ENCODE measurements around the gene ZBTB47.

ZBTB47 gene

GRCh38 chr3:42659451-42660130, 6.1 kb downstream of the ZBTB47 start:
- TF ChIP-seq CTCF (IDR thresholded peaks at IDR 0.05; ENCODE audit: low read depth, low read length), result no peak
- DNase-seq (ENCODE audit: low read depth, low spot score), result no peak
- H3K4me3 ChIP-seq (ENCODE audit: low read depth, low read length), result no peak overlapping the region
- in situ Hi-C loops (cut with HindIII; ENCODE audit: low sequenced_read_pairs), result no loop called here

GRCh38 chr3:42660131-42660715, 6.7 kb downstream of the ZBTB47 start:
- in situ Hi-C loops (cut with HindIII; ENCODE audit: low sequenced_read_pairs), result no loop called here
- H3K4me3 ChIP-seq (ENCODE audit: low read depth, low read length), result no peak overlapping the region
- TF ChIP-seq CTCF (IDR thresholded peaks at IDR 0.05; ENCODE audit: low read depth, low read length), result no peak
- no peak for DNase-seq (ENCODE audit: low read depth, low spot score)

- in situ Hi-C loops (cut with HindIII; ENCODE audit: low sequenced_read_pairs), result no loop called here
Measured at GRCh38 chr3:42660898-42661297, 7.4 kb downstream of the ZBTB47 start.

GRCh38 chr3:42661593-42662022, 8.1 kb downstream of the ZBTB47 start:
- no peak overlapping the region for H3K4me3 ChIP-seq (ENCODE audit: low read depth, low read length)
- no peak for DNase-seq (ENCODE audit: low read depth, low spot score)
- in situ Hi-C loops (cut with HindIII; ENCODE audit: low sequenced_read_pairs), result no loop called here
- no peak for TF ChIP-seq CTCF (IDR thresholded peaks at IDR 0.05; ENCODE audit: low read depth, low read length)

More at GRCh38 chr3:42660898-42661297, 7.4 kb downstream of the ZBTB47 start:
- no peak overlapping the region for H3K4me3 ChIP-seq (ENCODE audit: low read depth, low read length)
- DNase-seq (ENCODE audit: low read depth, low spot score), result no peak
- no peak for TF ChIP-seq CTCF (IDR thresholded peaks at IDR 0.05; ENCODE audit: low read depth, low read length)

GRCh38 chr3:42662037-42662812, 8.7 kb downstream of the ZBTB47 start:
- DNase-seq (ENCODE audit: low read depth, low spot score), result no peak
- no peak for TF ChIP-seq CTCF (IDR thresholded peaks at IDR 0.05; ENCODE audit: low read depth, low read length)
- in situ Hi-C loops (cut with HindIII; ENCODE audit: low sequenced_read_pairs), result no loop called here
- H3K4me3 ChIP-seq (ENCODE audit: low read depth, low read length), result no peak overlapping the region

- no peak for DNase-seq (ENCODE audit: low read depth, low spot score)
- TF ChIP-seq CTCF (IDR thresholded peaks at IDR 0.05; ENCODE audit: low read depth, low read length), result no peak
- in situ Hi-C loops (cut with HindIII; ENCODE audit: low sequenced_read_pairs), result no loop called here
- no peak overlapping the region for H3K4me3 ChIP-seq (ENCODE audit: low read depth, low read length)
Measured at GRCh38 chr3:42662813-42663535, 9.5 kb downstream of the ZBTB47 start.
